HepG2 (cell line): ENCODE results near the gene VMA21. TPM values are rescaled to one million over a fixed set of nuclear protein-coding genes. Genes with fewer than 3 reads are reported as not detected.

Experiments used
- AGO1 ChIP-seq: fragments of 200-400 bp; formaldehyde crosslinking; IDR thresholded peaks from 2 replicates; pipeline ENCODE4 v1.6.1; 2017; ENCODE audit warnings: mild to moderate bottlenecking, low read depth, low read length, moderate library complexity; ENCODE audit not compliant: poor library complexity, severe bottlenecking
- BRCA1 ChIP-seq: sonication (generic); formaldehyde crosslinking; IDR thresholded peaks from 2 replicates; pipeline ENCODE4 v1.4.0; 2020; ENCODE audit warnings: missing genetic modification reagents
- ELF4 ChIP-seq: sonication (generic); formaldehyde crosslinking; IDR thresholded peaks from 2 replicates; pipeline ENCODE4 v1.5.0; 2020; ENCODE audit warnings: missing genetic modification reagents, mild to moderate bottlenecking, moderate library complexity, borderline replicate concordance
- FOXA3 ChIP-seq: IDR thresholded peaks from 2 replicates; pipeline ENCODE4 v1.6.1; 2016; ENCODE audit warnings: missing genetic modification reagents, missing compliant biosample characterization
- FOXK2 ChIP-seq: fragments of 450-650 bp; IDR thresholded peaks from 2 replicates; pipeline ENCODE4 v1.6.1; 2016
- GZF1 ChIP-seq: sonication (generic); formaldehyde crosslinking; IDR thresholded peaks from 2 replicates; pipeline ENCODE4 v1.5.1; 2020; ENCODE audit warnings: mild to moderate bottlenecking, missing genetic modification reagents
- SPEN ChIP-seq: sonication (generic); formaldehyde crosslinking; IDR thresholded peaks from 2 replicates; pipeline ENCODE4 v1.5.1; 2020; ENCODE audit warnings: low read depth, mild to moderate bottlenecking, missing genetic modification reagents
- TAF1 ChIP-seq: sonication (generic); formaldehyde crosslinking; IDR thresholded peaks from 2 replicates; pipeline ENCODE4 v1.4.0; 2020; ENCODE audit warnings: missing genetic modification reagents
- XRCC5 ChIP-seq: fragments of 200-400 bp; formaldehyde crosslinking; optimal IDR thresholded peaks from 2 replicates; pipeline ENCODE3; 2017; ENCODE audit warnings: mild to moderate bottlenecking, low read length
- ZNF264 ChIP-seq: sonication (generic); formaldehyde crosslinking; IDR thresholded peaks from 2 replicates; pipeline ENCODE4 v1.4.0; 2020; ENCODE audit warnings: missing genetic modification reagents
- ZNF484 ChIP-seq: sonication (generic); formaldehyde crosslinking; IDR thresholded peaks from 2 replicates; pipeline ENCODE4 v1.5.1; 2020; ENCODE audit warnings: mild to moderate bottlenecking, low read depth, missing genetic modification reagents, borderline replicate concordance
- ZNF878 ChIP-seq: sonication (generic); formaldehyde crosslinking; IDR thresholded peaks from 2 replicates; pipeline ENCODE4 v1.8.1; 2023; ENCODE audit warnings: mild to moderate bottlenecking, missing genetic modification reagents, moderate library complexity
- polyA plus RNA-seq, 8 experiments: library from polyadenylated mRNA; depleted of rRNA in 3 of 8; stranded (reverse) in 7 of 8; unstranded in 1 of 8; fragments of >200 nt; fragmentation: Illumina TruSeq in 4 of 8; extraction: Trizol in 4 of 8; gene quantifications; 2 replicates each; pipeline versions ENCODE4 v1.2.1 to v1.2.3, GENCODE V29; 2011 to 2016; ENCODE audit warnings: low read depth in 4 of 8, missing spikeins in 1 of 8, mixed read lengths in 1 of 8; ENCODE audit not compliant: insufficient read depth in 1 of 8
- total RNA-seq, 5 experiments: library from RNA; depleted of rRNA; stranded (reverse); fragments of >200 nt; fragmentation: Illumina TruSeq; extraction: Trizol; gene quantifications; 2 replicates each; pipeline ENCODE4 v1.2.3, GENCODE V29; 2016; ENCODE audit warnings: low read depth in 1 of 5
- TF ChIP-seq, protein P1 (sequence below): sonication (generic); formaldehyde crosslinking; IDR thresholded peaks from 2 replicates; pipeline ENCODE4 v1.8.1; 2023; ENCODE audit warnings: missing genetic modification reagents, inconsistent platforms, borderline replicate concordance
- TF ChIP-seq, protein P2 (sequence below): IDR thresholded peaks from 2 replicates; pipeline ENCODE4 v1.6.1; 2016; ENCODE audit warnings: mild to moderate bottlenecking, missing biosample characterization, missing genetic modification reagents
- TF ChIP-seq, protein P3 (sequence below): sonication (generic); formaldehyde crosslinking; IDR thresholded peaks from 2 replicates; pipeline ENCODE4 v1.8.1; 2023; ENCODE audit warnings: mild to moderate bottlenecking, missing genetic modification reagents
- TF ChIP-seq, protein P4 (sequence below): sonication (generic); formaldehyde crosslinking; IDR thresholded peaks from 2 replicates; pipeline ENCODE4 v1.4.0; 2020; ENCODE audit warnings: missing genetic modification reagents
- TF ChIP-seq, protein P5 (sequence below): sonication (generic); formaldehyde crosslinking; IDR thresholded peaks from 2 replicates; pipeline ENCODE4 v1.5.1; 2020; ENCODE audit warnings: missing genetic modification reagents, mild to moderate bottlenecking, borderline replicate concordance
- TF ChIP-seq, protein P6 (sequence below): sonication (generic); formaldehyde crosslinking; conservative IDR thresholded peaks from 2 replicates; pipeline ENCODE4 v1.8.0; 2022; ENCODE audit warnings: low read depth, missing genetic modification reagents
- TF ChIP-seq, protein P7 (sequence below): sonication (generic); formaldehyde crosslinking; IDR thresholded peaks from 2 replicates; pipeline ENCODE4 v1.8.1; 2023; ENCODE audit warnings: missing genetic modification reagents, mild to moderate bottlenecking, borderline replicate concordance

VMA21 gene
- total and polyA plus RNA-seq, 2 of the 13 experiments (the other 11 are each of a cell fraction or from before 2014, with no cell fraction given): 20.9 to 42.4 TPM

DNA sequence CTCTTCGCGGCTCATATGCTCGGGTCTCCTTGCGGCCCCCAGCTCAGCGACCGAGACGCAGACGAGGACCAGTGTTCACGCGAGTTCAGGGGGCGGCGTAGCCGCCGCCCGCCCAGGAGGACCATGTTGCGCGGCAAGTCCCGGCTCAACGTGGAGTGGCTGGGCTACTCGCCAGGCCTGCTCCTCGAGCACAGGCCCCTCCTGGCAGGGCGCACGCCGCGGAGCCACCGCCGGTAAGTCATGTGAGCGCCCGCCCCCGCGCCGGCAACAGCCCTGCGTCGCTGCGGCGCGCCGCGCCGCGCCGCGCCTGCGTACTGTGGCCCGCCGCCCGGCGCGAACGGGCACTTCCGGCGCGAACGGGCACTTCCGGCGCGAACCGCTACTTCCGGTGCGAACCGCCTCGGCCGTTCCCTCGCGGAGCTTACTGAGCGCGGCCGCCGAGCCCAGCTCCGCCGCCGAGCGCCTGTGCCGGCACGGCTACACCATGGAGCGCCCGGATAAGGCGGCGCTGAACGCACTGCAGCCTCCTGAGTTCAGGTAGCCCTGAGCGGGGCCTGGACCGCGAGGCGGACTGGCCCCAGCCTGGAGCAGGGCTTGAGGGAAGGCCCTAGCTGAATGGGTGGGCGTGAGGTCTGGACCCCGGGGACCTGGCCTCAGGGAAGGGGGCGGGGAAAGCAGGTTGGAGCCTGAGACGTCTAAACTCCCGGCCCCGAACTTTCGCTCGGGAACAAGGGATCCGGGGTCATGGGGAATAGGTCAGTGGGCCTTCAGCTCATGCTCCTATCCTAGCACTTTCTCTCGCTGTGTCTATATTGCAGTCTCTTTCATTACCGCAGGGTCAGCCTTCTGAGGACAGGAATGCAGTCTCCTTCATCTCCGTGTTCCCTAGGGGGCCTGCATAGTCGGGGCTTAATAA, at the start of gene VMA21 (continued):
- TF ChIP-seq, protein P1, sequence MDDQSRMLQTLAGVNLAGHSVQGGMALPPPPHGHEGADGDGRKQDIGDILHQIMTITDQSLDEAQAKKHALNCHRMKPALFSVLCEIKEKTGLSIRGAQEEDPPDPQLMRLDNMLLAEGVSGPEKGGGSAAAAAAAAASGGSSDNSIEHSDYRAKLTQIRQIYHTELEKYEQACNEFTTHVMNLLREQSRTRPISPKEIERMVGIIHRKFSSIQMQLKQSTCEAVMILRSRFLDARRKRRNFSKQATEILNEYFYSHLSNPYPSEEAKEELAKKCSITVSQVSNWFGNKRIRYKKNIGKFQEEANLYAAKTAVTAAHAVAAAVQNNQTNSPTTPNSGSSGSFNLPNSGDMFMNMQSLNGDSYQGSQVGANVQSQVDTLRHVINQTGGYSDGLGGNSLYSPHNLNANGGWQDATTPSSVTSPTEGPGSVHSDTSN (CRISPR knock-in tag): no peak
- peak; percentile 64; the same call in 1 of the 2 replicates for TF ChIP-seq TAF1 (CRISPR knock-in tag)
- TF ChIP-seq GZF1 (CRISPR knock-in tag): no peak
- TF ChIP-seq, protein P2, sequence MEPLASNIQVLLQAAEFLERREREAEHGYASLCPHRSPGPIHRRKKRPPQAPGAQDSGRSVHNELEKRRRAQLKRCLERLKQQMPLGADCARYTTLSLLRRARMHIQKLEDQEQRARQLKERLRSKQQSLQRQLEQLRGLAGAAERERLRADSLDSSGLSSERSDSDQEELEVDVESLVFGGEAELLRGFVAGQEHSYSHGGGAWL: 0 out of 2 replicates have a peak, but pooled peaks have one; percentile 45
- TF ChIP-seq, protein P3, sequence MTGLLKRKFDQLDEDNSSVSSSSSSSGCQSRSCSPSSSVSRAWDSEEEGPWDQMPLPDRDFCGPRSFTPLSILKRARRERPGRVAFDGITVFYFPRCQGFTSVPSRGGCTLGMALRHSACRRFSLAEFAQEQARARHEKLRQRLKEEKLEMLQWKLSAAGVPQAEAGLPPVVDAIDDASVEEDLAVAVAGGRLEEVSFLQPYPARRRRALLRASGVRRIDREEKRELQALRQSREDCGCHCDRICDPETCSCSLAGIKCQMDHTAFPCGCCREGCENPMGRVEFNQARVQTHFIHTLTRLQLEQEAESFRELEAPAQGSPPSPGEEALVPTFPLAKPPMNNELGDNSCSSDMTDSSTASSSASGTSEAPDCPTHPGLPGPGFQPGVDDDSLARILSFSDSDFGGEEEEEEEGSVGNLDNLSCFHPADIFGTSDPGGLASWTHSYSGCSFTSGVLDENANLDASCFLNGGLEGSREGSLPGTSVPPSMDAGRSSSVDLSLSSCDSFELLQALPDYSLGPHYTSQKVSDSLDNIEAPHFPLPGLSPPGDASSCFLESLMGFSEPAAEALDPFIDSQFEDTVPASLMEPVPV: no peak; the same call in 1 of the 2 replicates
- no peak for TF ChIP-seq FOXK2
- TF ChIP-seq, protein P4, sequence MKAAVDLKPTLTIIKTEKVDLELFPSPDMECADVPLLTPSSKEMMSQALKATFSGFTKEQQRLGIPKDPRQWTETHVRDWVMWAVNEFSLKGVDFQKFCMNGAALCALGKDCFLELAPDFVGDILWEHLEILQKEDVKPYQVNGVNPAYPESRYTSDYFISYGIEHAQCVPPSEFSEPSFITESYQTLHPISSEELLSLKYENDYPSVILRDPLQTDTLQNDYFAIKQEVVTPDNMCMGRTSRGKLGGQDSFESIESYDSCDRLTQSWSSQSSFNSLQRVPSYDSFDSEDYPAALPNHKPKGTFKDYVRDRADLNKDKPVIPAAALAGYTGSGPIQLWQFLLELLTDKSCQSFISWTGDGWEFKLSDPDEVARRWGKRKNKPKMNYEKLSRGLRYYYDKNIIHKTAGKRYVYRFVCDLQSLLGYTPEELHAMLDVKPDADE (CRISPR knock-in tag): no peak
- TF ChIP-seq XRCC5: no peak
- TF ChIP-seq ZNF878 (CRISPR knock-in tag): no peak
- TF ChIP-seq AGO1: no peak
- TF ChIP-seq FOXA3 (CRISPR knock-in tag): no peak
- no peak for TF ChIP-seq ELF4 (CRISPR knock-in tag)
- no peak for TF ChIP-seq ZNF264 (CRISPR knock-in tag)
- TF ChIP-seq SPEN (CRISPR knock-in tag): peak; percentile 75; the same call in 1 of the 2 replicates
- TF ChIP-seq, protein P5, sequence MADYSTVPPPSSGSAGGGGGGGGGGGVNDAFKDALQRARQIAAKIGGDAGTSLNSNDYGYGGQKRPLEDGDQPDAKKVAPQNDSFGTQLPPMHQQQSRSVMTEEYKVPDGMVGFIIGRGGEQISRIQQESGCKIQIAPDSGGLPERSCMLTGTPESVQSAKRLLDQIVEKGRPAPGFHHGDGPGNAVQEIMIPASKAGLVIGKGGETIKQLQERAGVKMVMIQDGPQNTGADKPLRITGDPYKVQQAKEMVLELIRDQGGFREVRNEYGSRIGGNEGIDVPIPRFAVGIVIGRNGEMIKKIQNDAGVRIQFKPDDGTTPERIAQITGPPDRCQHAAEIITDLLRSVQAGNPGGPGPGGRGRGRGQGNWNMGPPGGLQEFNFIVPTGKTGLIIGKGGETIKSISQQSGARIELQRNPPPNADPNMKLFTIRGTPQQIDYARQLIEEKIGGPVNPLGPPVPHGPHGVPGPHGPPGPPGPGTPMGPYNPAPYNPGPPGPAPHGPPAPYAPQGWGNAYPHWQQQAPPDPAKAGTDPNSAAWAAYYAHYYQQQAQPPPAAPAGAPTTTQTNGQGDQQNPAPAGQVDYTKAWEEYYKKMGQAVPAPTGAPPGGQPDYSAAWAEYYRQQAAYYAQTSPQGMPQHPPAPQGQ: no peak; the same call in 1 of the 2 replicates
- TF ChIP-seq ZNF484 (CRISPR knock-in tag): no peak
- TF ChIP-seq, protein P6, sequence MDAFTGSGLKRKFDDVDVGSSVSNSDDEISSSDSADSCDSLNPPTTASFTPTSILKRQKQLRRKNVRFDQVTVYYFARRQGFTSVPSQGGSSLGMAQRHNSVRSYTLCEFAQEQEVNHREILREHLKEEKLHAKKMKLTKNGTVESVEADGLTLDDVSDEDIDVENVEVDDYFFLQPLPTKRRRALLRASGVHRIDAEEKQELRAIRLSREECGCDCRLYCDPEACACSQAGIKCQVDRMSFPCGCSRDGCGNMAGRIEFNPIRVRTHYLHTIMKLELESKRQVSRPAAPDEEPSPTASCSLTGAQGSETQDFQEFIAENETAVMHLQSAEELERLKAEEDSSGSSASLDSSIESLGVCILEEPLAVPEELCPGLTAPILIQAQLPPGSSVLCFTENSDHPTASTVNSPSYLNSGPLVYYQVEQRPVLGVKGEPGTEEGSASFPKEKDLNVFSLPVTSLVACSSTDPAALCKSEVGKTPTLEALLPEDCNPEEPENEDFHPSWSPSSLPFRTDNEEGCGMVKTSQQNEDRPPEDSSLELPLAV (CRISPR knock-in tag): no peak
- no peak for TF ChIP-seq BRCA1 (CRISPR knock-in tag)
- TF ChIP-seq, protein P7, sequence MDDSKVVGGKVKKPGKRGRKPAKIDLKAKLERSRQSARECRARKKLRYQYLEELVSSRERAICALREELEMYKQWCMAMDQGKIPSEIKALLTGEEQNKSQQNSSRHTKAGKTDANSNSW (CRISPR knock-in tag): no peak; the same call in 1 of the 2 replicates
